Nephron (organoid): ENCODE results near the gene PRPF19.
A peak's percentile ranks its signal among the peaks of the same experiment; 100 is the strongest.

ENCODE experiments used
- H3K27ac Mint-ChIP-seq, 3 experiments: 2 replicates each; pipeline ENCODE4 v1.8.0; 2020; ENCODE audit warnings: mixed read lengths in 3 of 3, mild to moderate bottlenecking in 2 of 3, moderate library complexity in 1 of 3
- H3K27me3 Mint-ChIP-seq: 2 replicates; pipeline ENCODE4 v1.8.0; 2021; ENCODE audit warnings: low read depth, mild to moderate bottlenecking, moderate library complexity, mixed read lengths
- H3K36me3 Mint-ChIP-seq: 2 replicates; pipeline ENCODE4 v1.8.0; 2020; ENCODE audit warnings: low read depth, mixed read lengths
- H3K4me1 Mint-ChIP-seq: 2 replicates; pipeline ENCODE4 v1.8.0; 2020; ENCODE audit warnings: mixed read lengths
- H3K4me3 Mint-ChIP-seq, 3 experiments: 2 replicates each; pipeline ENCODE4 v1.8.0; 2020; ENCODE audit warnings: mild to moderate bottlenecking in 3 of 3, mixed read lengths in 3 of 3, moderate library complexity in 2 of 3
- H3K9me3 Mint-ChIP-seq: 2 replicates; pipeline ENCODE4 v1.8.0; 2020; ENCODE audit warnings: mixed read lengths
- TF ChIP-seq, protein P1 (sequence below), 3 experiments: fragments of 200-600 bp; sonication (generic); IDR thresholded peaks; one replicate each; pipeline ENCODE4 v1.5.0; 2021; ENCODE audit warnings: antibody characterized with exemption in 3 of 3; ENCODE audit not compliant: unreplicated experiment in 3 of 3

The PRPF19 gene

DNA sequence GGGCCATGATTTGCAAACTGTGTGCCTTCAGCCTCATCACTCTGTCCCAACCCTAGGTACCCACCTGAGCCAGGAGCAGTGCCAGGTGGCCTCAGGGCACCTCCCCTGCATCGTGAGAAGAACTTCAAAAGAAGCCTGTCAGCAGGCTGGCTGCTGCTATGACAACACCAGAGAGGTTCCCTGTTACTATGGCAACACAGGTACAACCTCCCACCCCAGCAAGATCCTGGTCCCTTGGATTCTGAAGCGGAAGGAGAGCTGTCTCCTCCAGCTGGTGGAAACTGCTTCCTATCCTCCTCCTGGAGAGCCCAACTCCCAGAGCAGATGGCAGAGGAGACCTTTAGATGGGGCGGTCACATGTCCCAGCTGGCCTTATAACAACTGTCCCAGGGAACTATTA lies 36.1 kb downstream of the PRPF19 start:
- no peak overlapping the region for H3K4me3 Mint-ChIP-seq
- TF ChIP-seq, protein P1, sequence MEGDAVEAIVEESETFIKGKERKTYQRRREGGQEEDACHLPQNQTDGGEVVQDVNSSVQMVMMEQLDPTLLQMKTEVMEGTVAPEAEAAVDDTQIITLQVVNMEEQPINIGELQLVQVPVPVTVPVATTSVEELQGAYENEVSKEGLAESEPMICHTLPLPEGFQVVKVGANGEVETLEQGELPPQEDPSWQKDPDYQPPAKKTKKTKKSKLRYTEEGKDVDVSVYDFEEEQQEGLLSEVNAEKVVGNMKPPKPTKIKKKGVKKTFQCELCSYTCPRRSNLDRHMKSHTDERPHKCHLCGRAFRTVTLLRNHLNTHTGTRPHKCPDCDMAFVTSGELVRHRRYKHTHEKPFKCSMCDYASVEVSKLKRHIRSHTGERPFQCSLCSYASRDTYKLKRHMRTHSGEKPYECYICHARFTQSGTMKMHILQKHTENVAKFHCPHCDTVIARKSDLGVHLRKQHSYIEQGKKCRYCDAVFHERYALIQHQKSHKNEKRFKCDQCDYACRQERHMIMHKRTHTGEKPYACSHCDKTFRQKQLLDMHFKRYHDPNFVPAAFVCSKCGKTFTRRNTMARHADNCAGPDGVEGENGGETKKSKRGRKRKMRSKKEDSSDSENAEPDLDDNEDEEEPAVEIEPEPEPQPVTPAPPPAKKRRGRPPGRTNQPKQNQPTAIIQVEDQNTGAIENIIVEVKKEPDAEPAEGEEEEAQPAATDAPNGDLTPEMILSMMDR (IDR thresholded peaks at IDR 0.05; ENCODE audit: unreplicated experiment in 3 of 3): no peak
- no peaks in the 10 kb centered on the region for H3K9me3 Mint-ChIP-seq

DNA sequence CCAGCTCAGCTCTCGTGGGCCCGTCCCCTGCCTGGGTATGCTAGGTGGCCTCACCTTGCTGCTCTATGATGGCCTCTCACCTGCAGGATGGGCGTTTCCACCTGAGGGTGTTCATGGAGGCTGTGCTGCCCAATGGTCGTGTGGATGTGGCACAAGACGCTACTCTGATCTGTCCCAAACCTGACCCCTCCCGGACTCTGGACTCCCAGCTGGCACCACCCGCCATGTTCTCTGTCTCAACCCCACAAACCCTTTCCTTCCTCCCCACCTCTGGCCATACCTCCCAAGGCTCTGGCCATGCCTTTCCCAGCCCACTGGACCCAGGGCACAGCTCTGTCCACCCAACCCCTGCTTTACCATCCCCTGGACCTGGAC lies 36.9 kb downstream of the PRPF19 start:
- H3K4me1 Mint-ChIP-seq: peaks cover 29% of the 10 kb centered on the region
- no peak overlapping the region for H3K4me3 Mint-ChIP-seq
- H3K27ac Mint-ChIP-seq: peak overlapping the region in 1 of 3 experiments; percentile 54
- H3K9me3 Mint-ChIP-seq: no peaks in the 10 kb centered on the region
- H3K27me3 Mint-ChIP-seq: no peaks in the 10 kb centered on the region
- TF ChIP-seq, protein P1 (IDR thresholded peaks at IDR 0.05; ENCODE audit: unreplicated experiment in 3 of 3): no peak
- no peaks in the 10 kb centered on the region for H3K36me3 Mint-ChIP-seq

More for the DNA sequence above, 36.1 kb downstream of the PRPF19 start:
- peaks cover 30% of the 10 kb centered on the region for H3K4me1 Mint-ChIP-seq
- H3K27ac Mint-ChIP-seq: no peak overlapping the region
- H3K27me3 Mint-ChIP-seq: no peaks in the 10 kb centered on the region
- no peaks in the 10 kb centered on the region for H3K36me3 Mint-ChIP-seq

DNA sequence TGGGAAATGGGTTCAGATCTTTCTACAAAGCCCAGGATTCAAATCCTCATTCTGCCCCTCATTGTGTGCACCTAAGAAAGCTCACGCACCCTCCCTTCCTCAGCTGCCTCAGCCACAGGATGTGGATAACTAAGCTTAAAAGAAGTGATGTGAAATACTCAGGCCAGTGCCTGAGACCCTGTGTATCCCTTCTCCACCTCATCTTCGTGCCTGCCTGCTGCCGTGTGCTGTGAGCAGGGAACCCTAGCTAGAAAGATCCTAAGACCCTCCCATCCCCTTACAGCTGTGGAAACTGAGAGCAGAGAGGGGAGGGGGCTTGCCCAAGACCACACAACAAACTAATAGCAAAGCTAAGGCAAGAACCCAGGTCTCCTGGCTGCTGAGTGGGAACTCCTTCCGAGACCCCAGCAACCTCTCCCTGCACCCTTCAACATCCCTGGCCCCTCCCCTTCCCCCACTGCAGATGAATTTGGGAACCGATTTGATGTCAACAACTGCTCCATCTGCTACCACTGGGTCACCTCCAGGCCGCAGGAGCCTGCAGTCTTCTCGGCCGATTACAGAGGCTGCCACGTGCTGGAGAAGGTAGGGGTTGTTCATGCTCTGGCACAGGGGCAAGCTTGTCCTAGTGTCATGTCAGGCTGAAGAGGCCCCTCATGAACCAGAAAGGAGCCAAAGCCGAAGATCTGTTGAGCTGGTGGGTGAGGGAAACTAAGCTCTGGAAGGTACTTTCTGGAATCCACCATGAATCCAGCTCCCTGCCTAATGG lies 37.5 kb downstream of the PRPF19 start:
- H3K27me3 Mint-ChIP-seq: no peaks in the 10 kb centered on the region
- H3K36me3 Mint-ChIP-seq: no peaks in the 10 kb centered on the region
- peaks cover 29% of the 10 kb centered on the region for H3K4me1 Mint-ChIP-seq
- TF ChIP-seq, protein P1 (IDR thresholded peaks at IDR 0.05; ENCODE audit: unreplicated experiment in 3 of 3): no peak
- no peak overlapping the region for H3K4me3 Mint-ChIP-seq
- H3K9me3 Mint-ChIP-seq: no peaks in the 10 kb centered on the region
- H3K27ac Mint-ChIP-seq: no peak overlapping the region

DNA sequence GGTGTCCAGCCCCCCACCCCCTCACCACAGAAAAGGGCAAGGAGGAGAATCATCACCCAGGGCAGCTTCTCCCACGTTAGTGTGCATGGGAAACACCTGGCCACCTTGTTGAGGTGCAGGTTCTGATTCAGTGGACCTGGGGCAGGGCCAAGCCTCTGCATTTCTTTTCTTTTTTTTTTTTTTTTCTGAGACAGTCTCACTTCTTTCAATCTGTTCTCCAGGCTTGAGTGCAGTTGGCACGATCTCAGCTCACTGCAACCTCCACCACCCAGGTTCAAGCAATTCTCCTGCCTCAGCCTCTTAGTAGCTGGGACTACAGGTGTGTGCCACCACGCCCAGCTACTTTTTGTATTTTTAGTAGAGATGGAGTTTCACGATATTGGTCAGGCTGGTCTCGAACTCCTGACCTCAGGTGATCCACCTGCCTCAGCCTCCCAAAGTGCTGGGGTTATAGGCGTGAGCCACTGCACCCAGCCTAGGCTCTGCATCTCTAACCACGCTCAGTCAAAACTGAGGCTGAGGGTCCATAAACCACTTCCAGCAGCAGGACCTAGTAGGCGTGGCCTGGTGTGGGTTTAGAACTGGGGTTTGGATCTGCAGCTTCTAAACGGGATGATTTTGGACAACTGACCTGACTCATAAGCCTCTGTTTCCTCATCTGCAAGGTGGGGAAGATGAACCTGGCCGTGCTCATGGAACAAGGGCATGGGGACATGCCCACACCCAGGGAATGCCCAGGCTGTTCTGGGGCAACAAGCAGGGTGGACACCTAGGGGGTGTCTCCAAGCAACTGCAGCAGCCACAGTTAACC lies 38.3 kb downstream of the PRPF19 start:
- H3K9me3 Mint-ChIP-seq: no peaks in the 10 kb centered on the region
- no peaks in the 10 kb centered on the region for H3K36me3 Mint-ChIP-seq
- H3K4me3 Mint-ChIP-seq: no peak overlapping the region
- TF ChIP-seq, protein P1 (IDR thresholded peaks at IDR 0.05; ENCODE audit: unreplicated experiment in 3 of 3): no peak
- H3K27ac Mint-ChIP-seq: no peak overlapping the region
- H3K27me3 Mint-ChIP-seq: no peaks in the 10 kb centered on the region
- H3K4me1 Mint-ChIP-seq: peaks cover 33% of the 10 kb centered on the region

- Mint-ChIP-seq H3K9me3 (no peaks in the 10 kb centered on the region), H3K27ac (peak within 1 kb of the TSS; percentile 37 to 61 (median 40)), H3K4me3 (no peak within 1 kb of the TSS), H3K36me3 (no peaks in the 10 kb centered on the region), H3K27me3 (no peaks in the 10 kb centered on the region), H3K4me1 (peaks cover 36% of the 10 kb centered on the region)
- TF ChIP-seq, protein P1 (IDR thresholded peaks at IDR 0.05; ENCODE audit: unreplicated experiment in 3 of 3): no peak
These were observed 39.2 kb downstream of the PRPF19 start, which contains the start of gene ZP1 for GRCh38 chr11:60866911-60867870. Gene ZP1 (plus strand): TSS chr11:60867542. CDS start chr11:60867562, 20 bp downstream.
